ENCODE results near the gene ASTN1.

- no peak for TF ChIP-seq POLR2AphosphoS5 (IDR thresholded peaks at IDR 0.05; ENCODE audit: low read depth, low read length)
- no peak for TF ChIP-seq REST (IDR thresholded peaks at IDR 0.05; ENCODE audit: insufficient read depth in 1 of 2, low read depth in 2 of 2, low read length in 2 of 2)
- TF ChIP-seq TAF1 (IDR thresholded peaks at IDR 0.05; ENCODE audit: borderline replicate concordance, insufficient read depth, low read length) = no peak
These were observed 22.5 kb downstream of the ASTN1 start for GRCh38 chr1:177142010-177142409.
